GM19193 (cell line): ENCODE data around the gene TXNDC2.
A peak's percentile ranks its signal among the peaks of the same experiment; 100 is the strongest.

Source experiments
- POLR2A ChIP-seq: IDR thresholded peaks from 4 replicates; pipeline ENCODE4 v1.6.1; 2011; ENCODE audit not compliant: insufficient read depth, insufficient read length; ENCODE audit errors: extremely low read depth

The TXNDC2 gene

GRCh38 chr18:9890957-9891356, 5.2 kb downstream of the TXNDC2 start:
- TF ChIP-seq POLR2A, result no peak

- TF ChIP-seq POLR2A, result no peak
Measured at GRCh38 chr18:9894454-9895068, 8.8 kb downstream of the TXNDC2 start.

DNA sequence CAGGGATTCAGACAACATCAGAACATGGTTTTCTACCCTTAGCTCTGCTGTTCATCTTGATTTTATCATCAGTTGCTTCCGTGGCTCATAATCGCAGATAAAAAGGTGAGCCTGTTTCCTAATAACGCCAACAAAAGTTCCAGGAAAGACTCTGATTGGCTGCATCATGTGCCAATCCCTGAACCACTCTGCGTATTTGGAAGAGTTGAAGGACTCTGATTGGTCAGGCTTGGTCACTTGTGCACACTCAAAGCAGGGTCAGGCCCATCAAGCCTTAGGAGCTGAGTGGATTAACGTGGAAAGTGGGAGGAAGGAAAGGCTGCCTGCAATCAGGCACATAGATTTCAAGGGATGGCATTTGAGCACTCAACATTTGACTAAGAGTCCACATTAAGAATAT, 11.4 kb downstream of the TXNDC2 start:
- TF ChIP-seq POLR2A, result no peak

- no peak for TF ChIP-seq POLR2A
Measured at GRCh38 chr18:9898792-9899549, 13.2 kb downstream of the TXNDC2 start.

- no peak for TF ChIP-seq POLR2A
Measured at GRCh38 chr18:9900699-9901098, 14.9 kb downstream of the TXNDC2 start.

DNA sequence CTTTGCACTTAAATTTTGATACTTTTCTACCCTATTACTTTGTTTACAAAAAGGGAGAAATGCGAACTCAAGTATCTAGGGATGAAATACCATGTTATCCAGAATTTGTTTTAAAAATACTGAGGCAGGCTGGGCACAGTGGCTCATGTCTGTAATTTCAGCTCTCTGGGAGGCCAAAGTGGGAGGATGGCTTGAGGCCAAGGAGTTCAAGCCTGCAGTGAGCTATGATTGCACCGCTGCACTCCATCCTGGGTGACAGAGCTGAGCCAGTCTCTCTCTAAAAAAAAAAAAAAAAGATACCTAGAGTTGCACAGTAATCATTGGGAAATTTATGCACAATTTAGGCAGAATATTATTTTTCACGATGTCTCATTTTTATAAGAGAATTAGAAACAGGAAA, 15.6 kb downstream of the TXNDC2 start:
- TF ChIP-seq POLR2A, result no peak

GRCh38 chr18:9902832-9903231, 17.1 kb downstream of the TXNDC2 start:
- TF ChIP-seq POLR2A, result no peak

DNA sequence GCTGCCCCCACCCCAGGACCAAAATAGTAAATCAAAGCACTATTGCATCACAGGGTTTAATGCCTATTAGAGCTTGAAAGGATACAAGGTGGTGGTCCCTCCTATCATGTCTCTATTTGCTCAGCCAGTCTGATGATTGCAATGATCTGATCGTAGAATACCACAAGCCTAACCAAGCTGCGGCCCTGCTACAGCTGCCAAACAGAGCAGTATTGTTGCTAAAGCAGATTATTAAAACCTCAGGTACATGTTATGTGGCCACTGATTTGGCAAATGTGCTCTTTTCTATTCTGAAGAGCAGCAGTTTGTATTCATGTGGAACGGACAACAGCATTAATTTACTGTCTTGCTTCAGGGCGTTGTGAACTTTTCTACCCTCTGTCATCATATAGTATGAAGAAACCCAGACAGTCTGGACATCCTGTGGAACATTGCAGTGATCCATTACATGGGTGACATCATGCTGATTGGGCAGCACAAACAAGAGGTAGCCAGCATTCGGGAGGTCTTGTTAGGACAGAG, 19.7 kb downstream of the TXNDC2 start:
- TF ChIP-seq POLR2A, result no peak

- no peak for TF ChIP-seq POLR2A
Measured at GRCh38 chr18:9906481-9906880, 20.7 kb downstream of the TXNDC2 start.

- TF ChIP-seq POLR2A, result no peak
Measured at GRCh38 chr18:9907867-9908266, 22.1 kb downstream of the TXNDC2 start.

DNA sequence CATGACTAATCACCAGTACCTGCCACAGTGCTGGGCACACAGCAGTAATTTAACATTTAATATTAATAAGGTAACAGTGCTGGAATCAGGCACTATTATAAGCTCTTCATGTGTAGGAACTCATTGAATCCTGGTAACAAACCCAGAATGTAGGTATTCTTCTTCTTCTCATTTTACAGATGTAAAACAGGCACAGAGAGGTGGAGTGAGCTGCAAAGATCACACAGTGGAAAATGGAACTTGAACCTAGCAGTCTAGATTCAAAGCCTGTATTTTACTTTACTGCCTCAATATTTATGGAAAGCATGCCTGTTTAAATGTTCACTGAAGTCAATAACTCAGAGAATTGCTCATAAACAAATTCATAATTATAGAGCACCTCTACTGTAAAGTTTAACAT, 24.3 kb downstream of the TXNDC2 start:
- no peak for TF ChIP-seq POLR2A

DNA sequence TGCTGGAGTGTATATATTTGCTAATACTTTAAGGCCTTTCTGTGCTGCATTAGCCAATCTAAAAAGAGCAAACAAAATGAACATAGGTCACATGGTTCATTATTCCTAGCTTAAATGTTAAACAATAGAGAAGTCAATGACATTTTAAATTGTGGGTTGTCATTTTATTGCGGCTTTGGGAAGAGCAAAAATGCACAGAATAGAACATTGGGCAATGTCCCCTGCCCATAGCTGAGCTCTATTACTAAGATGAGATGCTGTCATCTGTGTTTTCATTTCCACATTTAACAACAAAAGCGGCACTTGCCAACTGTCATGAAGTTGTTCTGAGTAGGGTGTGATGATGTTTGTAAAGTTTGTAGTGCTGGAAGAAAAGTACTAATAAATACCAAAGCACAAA, 24.9 kb downstream of the TXNDC2 start:
- TF ChIP-seq POLR2A, result no peak

GRCh38 chr18:9911226-9911625, 25.5 kb downstream of the TXNDC2 start:
- no peak for TF ChIP-seq POLR2A

- no peak for TF ChIP-seq POLR2A
Measured at GRCh38 chr18:9913151-9913525, 27.4 kb downstream of the TXNDC2 start.

- TF ChIP-seq POLR2A, result peak; percentile 87
Measured at GRCh38 chr18:9913526-9914333, 28.0 kb downstream of the TXNDC2 start, which contains the start of gene VAPA. TSS of gene VAPA (plus strand) at chr18:9914016. CDS start at chr18:9914257, 241 bp downstream.

DNA sequence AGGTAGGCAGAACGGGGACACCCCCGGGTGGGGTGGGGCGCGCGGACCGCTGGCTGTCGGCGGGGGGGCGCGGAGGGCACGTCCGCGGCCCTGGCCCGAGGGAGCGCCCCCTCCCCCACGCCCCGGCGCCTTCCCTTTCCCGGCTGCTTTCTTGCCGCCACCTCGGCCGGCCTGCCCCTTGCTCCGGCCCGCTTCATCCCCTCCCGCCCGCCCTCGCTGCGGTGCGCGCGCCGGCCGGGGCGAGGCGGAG, 28.5 kb downstream of the TXNDC2 start:
- TF ChIP-seq POLR2A, result no peak

- TF ChIP-seq POLR2A, result no peak
Measured at GRCh38 chr18:9914584-9915290, 29.0 kb downstream of the TXNDC2 start.
